ENCODE data around the gene VAT1L. TPM values are rescaled to one million over a fixed set of nuclear protein-coding genes. Genes with fewer than 3 reads are reported as not detected.

VAT1L gene
- total and polyA plus RNA-seq, 10 of the 15 experiments (the other 5 are each of a cell fraction or from before 2014, with no cell fraction given), result 0.06 to 0.18 (median 0.10) TPM; not detected in 5

- no peaks in the 10 kb centered on the region for H3K36me3 ChIP-seq (ENCODE audit: control insufficient read depth in 2 of 2, insufficient read depth in 2 of 2, low read length in 1 of 2)
- no peaks in the 10 kb centered on the region for H4K20me1 ChIP-seq (ENCODE audit: control insufficient read depth, insufficient read depth)
- ChIA-PET POLR2A (no interaction called here), SMC1A (ENCODE audit: uncharacterized antibody, unreplicated experiment) (no interaction called here), CTCF (no interaction called here), RAD21 (ENCODE audit: unreplicated experiment) (no interaction called here)
- no peak overlapping the region for H3K27ac ChIP-seq (ENCODE audit: control insufficient read depth, insufficient read depth)
- H3K4me2 ChIP-seq (ENCODE audit: control insufficient read depth, insufficient read depth), result no peak overlapping the region
- FAIRE-seq (no peak), DNase-seq (ENCODE audit: low read depth, low spot score) (no peak), ATAC-seq (no peak)
- no peaks in the 10 kb centered on the region for H3K9me3 ChIP-seq (replicated peaks; ENCODE audit: control insufficient read depth, insufficient read depth, low read length)
- no peak overlapping the region for H2AFZ ChIP-seq (ENCODE audit: control insufficient read depth, low read depth, low read length)
- no peaks in the 10 kb centered on the region for H3K79me2 ChIP-seq (ENCODE audit: control insufficient read depth, insufficient read depth, low read length)
- WGBS (ENCODE audit: insufficient coverage, insufficient replicate concordance, low lambda C conversion rate, missing lambda C conversion rate), result 32% methylated on average over 9 of the region's 9 CpGs
- no peaks in the 10 kb centered on the region for H3K4me1 ChIP-seq (ENCODE audit: control insufficient read depth, insufficient read depth, low read length)
- no TSS peak for BruUV-seq (replicated peaks)
- TF ChIP-seq RAD51 (IDR thresholded peaks at IDR 0.05), result no peak
- TF ChIP-seq ATF3 (IDR thresholded peaks at IDR 0.05; ENCODE audit: borderline replicate concordance, extremely low read depth, low read depth, low read length), result no peak
- no peak overlapping the region for H3K4me3 ChIP-seq
- in situ Hi-C loops (cut with MboI) (no loop called here), intact Hi-C loops (cut with micrococcal nuclease; ENCODE audit: unreplicated experiment) (no loop called here)
- peaks cover 0 to 3% of the 10 kb centered on the region in 2 experiments; a peak in 2 of 4 replicates for H3K27me3 ChIP-seq (replicated peaks in 1 of 2; ENCODE audit: control insufficient read depth in 2 of 2, insufficient read depth in 2 of 2, low read length in 1 of 2)
- H3K9ac ChIP-seq (ENCODE audit: control insufficient read depth, insufficient read depth, low read length), result no peak overlapping the region
Observed at GRCh38 chr16:77916111-77916510, 127.7 kb downstream of the VAT1L start.

- intact Hi-C loops (cut with micrococcal nuclease; ENCODE audit: unreplicated experiment) (no loop called here), in situ Hi-C loops (cut with MboI) (no loop called here)
- ChIA-PET CTCF (no interaction called here), POLR2A (no interaction called here), RAD21 (ENCODE audit: unreplicated experiment) (no interaction called here), SMC1A (ENCODE audit: uncharacterized antibody, unreplicated experiment) (no interaction called here)
- peaks cover 0 to 3% of the 10 kb centered on the region in 2 experiments; a peak in 1 of 4 replicates for H3K27me3 ChIP-seq (replicated peaks in 1 of 2; ENCODE audit: control insufficient read depth in 2 of 2, insufficient read depth in 2 of 2, low read length in 1 of 2)
- no peaks in the 10 kb centered on the region for H3K4me1 ChIP-seq (ENCODE audit: control insufficient read depth, insufficient read depth, low read length)
- ATAC-seq, result no peak
- no peak overlapping the region for H3K27ac ChIP-seq (ENCODE audit: control insufficient read depth, insufficient read depth)
- H3K79me2 ChIP-seq (ENCODE audit: control insufficient read depth, insufficient read depth, low read length), result no peaks in the 10 kb centered on the region
- H3K9me3 ChIP-seq (replicated peaks; ENCODE audit: control insufficient read depth, insufficient read depth, low read length), result no peaks in the 10 kb centered on the region
- TF ChIP-seq MEF2A (IDR thresholded peaks at IDR 0.05; ENCODE audit: insufficient read depth, low read depth, low read length) (no peak), IRF4 (IDR thresholded peaks at IDR 0.05; ENCODE audit: low read depth, low read length) (no peak)
- TF ChIP-seq, protein P1, sequence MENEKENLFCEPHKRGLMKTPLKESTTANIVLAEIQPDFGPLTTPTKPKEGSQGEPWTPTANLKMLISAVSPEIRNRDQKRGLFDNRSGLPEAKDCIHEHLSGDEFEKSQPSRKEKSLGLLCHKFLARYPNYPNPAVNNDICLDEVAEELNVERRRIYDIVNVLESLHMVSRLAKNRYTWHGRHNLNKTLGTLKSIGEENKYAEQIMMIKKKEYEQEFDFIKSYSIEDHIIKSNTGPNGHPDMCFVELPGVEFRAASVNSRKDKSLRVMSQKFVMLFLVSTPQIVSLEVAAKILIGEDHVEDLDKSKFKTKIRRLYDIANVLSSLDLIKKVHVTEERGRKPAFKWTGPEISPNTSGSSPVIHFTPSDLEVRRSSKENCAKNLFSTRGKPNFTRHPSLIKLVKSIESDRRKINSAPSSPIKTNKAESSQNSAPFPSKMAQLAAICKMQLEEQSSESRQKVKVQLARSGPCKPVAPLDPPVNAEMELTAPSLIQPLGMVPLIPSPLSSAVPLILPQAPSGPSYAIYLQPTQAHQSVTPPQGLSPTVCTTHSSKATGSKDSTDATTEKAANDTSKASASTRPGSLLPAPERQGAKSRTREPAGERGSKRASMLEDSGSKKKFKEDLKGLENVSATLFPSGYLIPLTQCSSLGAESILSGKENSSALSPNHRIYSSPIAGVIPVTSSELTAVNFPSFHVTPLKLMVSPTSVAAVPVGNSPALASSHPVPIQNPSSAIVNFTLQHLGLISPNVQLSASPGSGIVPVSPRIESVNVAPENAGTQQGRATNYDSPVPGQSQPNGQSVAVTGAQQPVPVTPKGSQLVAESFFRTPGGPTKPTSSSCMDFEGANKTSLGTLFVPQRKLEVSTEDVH (IDR thresholded peaks at IDR 0.05; ENCODE audit: low read depth, partially characterized antibody), result no peak
- H3K4me3 ChIP-seq, result no peak overlapping the region
- H2AFZ ChIP-seq (ENCODE audit: control insufficient read depth, low read depth, low read length), result no peak overlapping the region
- no peaks in the 10 kb centered on the region for H4K20me1 ChIP-seq (ENCODE audit: control insufficient read depth, insufficient read depth)
- 11% methylated on average over 3 of the region's 3 CpGs for WGBS (ENCODE audit: insufficient coverage, insufficient replicate concordance, low lambda C conversion rate, missing lambda C conversion rate)
- BruUV-seq (replicated peaks), result no TSS peak
- DNase-seq (ENCODE audit: low read depth, low spot score), result no peak
- H3K9ac ChIP-seq (ENCODE audit: control insufficient read depth, insufficient read depth, low read length), result no peak overlapping the region
- H3K4me2 ChIP-seq (ENCODE audit: control insufficient read depth, insufficient read depth), result no peak overlapping the region
- no peak for FAIRE-seq
- H3K36me3 ChIP-seq (ENCODE audit: control insufficient read depth in 2 of 2, insufficient read depth in 2 of 2, low read length in 1 of 2), result no peaks in the 10 kb centered on the region
Observed at GRCh38 chr16:77917971-77918370, 129.6 kb downstream of the VAT1L start.
